Astrocyte (in vitro differentiated cells and primary cell): ENCODE measurements around the gene RANGAP1. TPM values are rescaled to one million over a fixed set of nuclear protein-coding genes. Genes with fewer than 3 reads are reported as not detected.
A peak's percentile ranks its signal among the peaks of the same experiment; 100 is the strongest.

Experiments
- DNase-seq: peaks from one replicate; pipeline ENCODE4 v3.0.0-alpha.2; 2010; ENCODE audit warnings: low read depth
- FAIRE-seq: peaks from 2 replicates; lab custom pipeline; 2011; peaks lifted over from hg19 to GRCh38; lab: Jason Lieb, UNC
- H2AFZ ChIP-seq: 2 replicates; pipeline ENCODE4 v1.6.0; 2012; ENCODE audit warnings: low read depth, low read length, inconsistent platforms
- H3K27ac ChIP-seq: 2 replicates; pipeline ENCODE4 v1.5.1; 2011; ENCODE audit warnings: low read depth, low read length, inconsistent platforms
- H3K27me3 ChIP-seq: 2 replicates; pipeline ENCODE4 v1.6.0; 2011; ENCODE audit warnings: low read length, inconsistent platforms; ENCODE audit not compliant: insufficient read depth
- H3K36me3 ChIP-seq: 2 replicates; pipeline ENCODE4 v1.5.1; 2011; ENCODE audit warnings: low read length, inconsistent platforms; ENCODE audit not compliant: insufficient read depth
- H3K4me1 ChIP-seq: 2 replicates; pipeline ENCODE4 v1.5.1; 2011; ENCODE audit warnings: low read length, inconsistent platforms; ENCODE audit not compliant: insufficient read depth
- H3K4me2 ChIP-seq: 2 replicates; pipeline ENCODE4 v1.6.0; 2012; ENCODE audit warnings: low read length, inconsistent platforms
- H3K4me3 ChIP-seq: 2 replicates; pipeline ENCODE4 v1.5.1; 2011; ENCODE audit warnings: low read depth, mild to moderate bottlenecking, low read length, inconsistent platforms; ENCODE audit not compliant: insufficient read depth
- H3K79me2 ChIP-seq: 2 replicates; pipeline ENCODE4 v1.6.0; 2012; ENCODE audit warnings: mild to moderate bottlenecking, low read length, inconsistent platforms; ENCODE audit not compliant: insufficient read depth
- H3K9ac ChIP-seq: 2 replicates; pipeline ENCODE4 v1.6.0; 2012; ENCODE audit warnings: mild to moderate bottlenecking, low read length, inconsistent platforms
- H3K9me3 ChIP-seq: 2 replicates; pipeline ENCODE4 v1.5.1; 2012; ENCODE audit warnings: low read depth, mild to moderate bottlenecking, low read length, inconsistent platforms; ENCODE audit not compliant: insufficient read depth
- H4K20me1 ChIP-seq: 2 replicates; pipeline ENCODE4 v1.6.0; 2012; ENCODE audit warnings: low read length, inconsistent platforms; ENCODE audit not compliant: insufficient read depth
- H3K27ac Mint-ChIP-seq: one replicate; pipeline ENCODE4 v1.8.0; 2021; ENCODE audit warnings: mild to moderate bottlenecking, mixed read lengths; ENCODE audit not compliant: unreplicated experiment
- H3K27me3 Mint-ChIP-seq: one replicate; pipeline ENCODE4 v1.8.0; 2021; ENCODE audit warnings: low read depth, mixed read lengths; ENCODE audit not compliant: unreplicated experiment
- H3K36me3 Mint-ChIP-seq: one replicate; pipeline ENCODE4 v1.8.0; 2021; ENCODE audit warnings: low read depth, mixed read lengths; ENCODE audit not compliant: unreplicated experiment
- H3K4me1 Mint-ChIP-seq: one replicate; pipeline ENCODE4 v1.8.0; 2021; ENCODE audit warnings: low read depth, mixed read lengths; ENCODE audit not compliant: unreplicated experiment
- H3K4me3 Mint-ChIP-seq: one replicate; pipeline ENCODE4 v1.8.0; 2021; ENCODE audit warnings: mild to moderate bottlenecking, moderate library complexity, mixed read lengths; ENCODE audit not compliant: unreplicated experiment
- H3K9me3 Mint-ChIP-seq: one replicate; pipeline ENCODE4 v1.8.0; 2021; ENCODE audit warnings: mild to moderate bottlenecking, mixed read lengths; ENCODE audit not compliant: unreplicated experiment
- CTCF ChIP-seq: IDR thresholded peaks from 2 replicates; pipeline ENCODE4 v1.5.1; 2011; ENCODE audit warnings: low read depth, mild to moderate bottlenecking, inconsistent platforms, low read length, moderate library complexity; ENCODE audit not compliant: insufficient read depth
- EZH2 ChIP-seq: IDR thresholded peaks from 2 replicates; pipeline ENCODE4 v1.6.1; 2012; ENCODE audit warnings: mild to moderate bottlenecking, low read length, inconsistent platforms; ENCODE audit not compliant: insufficient read depth
- total RNA-seq: library from RNA; stranded (reverse); gene quantifications from 2 replicates; pipeline ENCODE4 v1.2.1, GENCODE V29; 2021

The RANGAP1 gene
- total RNA-seq, 1 donor from 2014 or later: 77.8 TPM

GRCh38 chr22:41267958-41268357 is 18.0 kb downstream of the RANGAP1 start:
- Mint-ChIP-seq H3K4me3 (no peak overlapping the region), H3K27ac (no peak overlapping the region), H3K27me3 (no peaks in the 10 kb centered on the region), H3K36me3 (peaks cover 28% of the 10 kb centered on the region), H3K4me1 (peaks cover 3% of the 10 kb centered on the region), H3K9me3 (no peaks in the 10 kb centered on the region)
- peaks cover 52% of the 10 kb centered on the region for H3K36me3 ChIP-seq
- FAIRE-seq (no peak), DNase-seq (no peak)
- no peaks in the 10 kb centered on the region for H3K4me1 ChIP-seq
- H3K27ac ChIP-seq: no peak overlapping the region
- H3K27me3 ChIP-seq: no peaks in the 10 kb centered on the region
- TF ChIP-seq CTCF (no peak), EZH2 (no peak)
- no peaks in the 10 kb centered on the region for H3K9me3 ChIP-seq
- H3K4me2 ChIP-seq: no peak overlapping the region
- H3K4me3 ChIP-seq: no peak overlapping the region
- H4K20me1 ChIP-seq: peaks cover 46% of the 10 kb centered on the region
- H2AFZ ChIP-seq: no peak overlapping the region
- H3K79me2 ChIP-seq: peaks cover 24% of the 10 kb centered on the region
- no peak overlapping the region for H3K9ac ChIP-seq

- H3K4me2 ChIP-seq: no peak overlapping the region
- H3K27me3 ChIP-seq: no peaks in the 10 kb centered on the region
- H3K36me3 Mint-ChIP-seq: peaks cover 25% of the 10 kb centered on the region
- no peaks in the 10 kb centered on the region for H3K4me1 ChIP-seq
- H3K4me3 ChIP-seq: no peak overlapping the region
- no peak for TF ChIP-seq CTCF
- H3K27ac Mint-ChIP-seq: peak overlapping the region; percentile 58
- H4K20me1 ChIP-seq: peaks cover 49% of the 10 kb centered on the region
- H3K4me3 Mint-ChIP-seq: no peak overlapping the region
- no peak overlapping the region for H2AFZ ChIP-seq
- H3K27me3 Mint-ChIP-seq: no peaks in the 10 kb centered on the region
- H3K9me3 Mint-ChIP-seq: no peaks in the 10 kb centered on the region
- H3K36me3 ChIP-seq: peaks cover 63% of the 10 kb centered on the region
- H3K9ac ChIP-seq: no peak overlapping the region
- H3K79me2 ChIP-seq: peaks cover 30% of the 10 kb centered on the region
- H3K4me1 Mint-ChIP-seq: peaks cover 3% of the 10 kb centered on the region
- H3K27ac ChIP-seq: no peak overlapping the region
- no peak for DNase-seq
- H3K9me3 ChIP-seq: no peaks in the 10 kb centered on the region
- no peak for FAIRE-seq
Observed at GRCh38 chr22:41264408-41264941, 21.5 kb downstream of the RANGAP1 start.

GRCh38 chr22:41263704-41264103 is 22.3 kb downstream of the RANGAP1 start:
- peaks cover 61% of the 10 kb centered on the region for H3K36me3 ChIP-seq
- no peak overlapping the region for H3K4me3 ChIP-seq
- H3K4me2 ChIP-seq: no peak overlapping the region
- H3K9ac ChIP-seq: no peak overlapping the region
- peaks cover 3% of the 10 kb centered on the region for H3K4me1 Mint-ChIP-seq
- H3K36me3 Mint-ChIP-seq: peaks cover 25% of the 10 kb centered on the region
- peaks cover 45% of the 10 kb centered on the region for H4K20me1 ChIP-seq
- H3K27me3 Mint-ChIP-seq: no peaks in the 10 kb centered on the region
- no peaks in the 10 kb centered on the region for H3K9me3 Mint-ChIP-seq
- no peak for FAIRE-seq
- DNase-seq: no peak
- no peaks in the 10 kb centered on the region for H3K27me3 ChIP-seq
- no peak overlapping the region for H2AFZ ChIP-seq
- H3K79me2 ChIP-seq: peaks cover 32% of the 10 kb centered on the region
- no peaks in the 10 kb centered on the region for H3K4me1 ChIP-seq
- peak overlapping the region; percentile 66 for H3K27ac Mint-ChIP-seq
- no peak overlapping the region for H3K27ac ChIP-seq
- H3K4me3 Mint-ChIP-seq: no peak overlapping the region
- no peak for TF ChIP-seq EZH2
- no peak for TF ChIP-seq CTCF
- no peaks in the 10 kb centered on the region for H3K9me3 ChIP-seq
